Keratinocyte (primary cell): ENCODE data around the gene GSN.

ENCODE experiments used
- CTCF ChIP-seq, 3 experiments: IDR thresholded peaks in 1 of 3; conservative IDR thresholded peaks in 1 of 3; optimal IDR thresholded peaks in 1 of 3; 2 replicates in 2 of 3; 3 replicates in 1 of 3; pipeline versions ENCODE3 to v1.5.1; 2011; ENCODE audit warnings: low read length in 3 of 3, mild to moderate bottlenecking in 3 of 3, moderate library complexity in 2 of 3, control low read depth in 1 of 3, inconsistent platforms in 1 of 3; ENCODE audit not compliant: insufficient read depth in 2 of 3; ENCODE audit errors: extremely low read depth in 1 of 3
- EZH2 ChIP-seq: IDR thresholded peaks from one replicate; pipeline ENCODE4 v1.6.1; 2012; ENCODE audit warnings: inconsistent platforms, mild to moderate bottlenecking, low read length, moderate library complexity

- no peak for TF ChIP-seq CTCF (optimal IDR thresholded peaks at IDR 0.05 in 1 of 3, IDR thresholded peaks at IDR 0.05 in 1 of 3, conservative IDR thresholded peaks at IDR 0.05 in 1 of 3; ENCODE audit: extremely low read depth in 1 of 3, insufficient read depth in 2 of 3, low read length in 3 of 3)
- no peak for TF ChIP-seq EZH2
Measured at GRCh38 chr9:121366611-121367192, 98.7 kb downstream of the GSN start.
